BJ (cell line): ENCODE data around the gene CCDC50. TPM values are rescaled to one million over a fixed set of nuclear protein-coding genes. Genes with fewer than 3 reads are reported as not detected.

Experiments
- CTCF ChIA-PET: fragments of 350-600 bp; formaldehyde crosslinking; extraction: SDS; loops from one replicate; lab custom pipeline; 2021; ENCODE audit warnings: antibody characterized with exemption, inconsistent platforms; lab: Yijun Ruan, JAX
- POLR2A ChIA-PET: fragments of 300-600 bp; sonication (Branson Sonifier 250); formaldehyde crosslinking; extraction: SDS; loops from one replicate; lab custom pipeline; 2021; ENCODE audit warnings: antibody characterized with exemption; lab: Charles Lee
- DNase-seq: peaks from one replicate; pipeline ENCODE4 v3.0.0-alpha.2; 2011; ENCODE audit warnings: low read depth
- H3K27me3 ChIP-seq: 2 replicates; pipeline ENCODE4 v1.6.0; 2011; ENCODE audit warnings: low read length; ENCODE audit not compliant: control insufficient read depth, insufficient read depth
- H3K36me3 ChIP-seq: 2 replicates; pipeline ENCODE4 v1.5.1; 2011; ENCODE audit warnings: low read length; ENCODE audit not compliant: control insufficient read depth, insufficient read depth
- H3K4me3 ChIP-seq: 2 replicates; pipeline ENCODE4 v1.5.1; 2011; ENCODE audit warnings: low read depth, mild to moderate bottlenecking, control low read depth, low read length
- CTCF ChIP-seq: IDR thresholded peaks from 2 replicates; pipeline ENCODE4 v1.5.1; 2011; ENCODE audit warnings: low read depth, mild to moderate bottlenecking, control low read depth, inconsistent platforms, low read length, moderate library complexity; ENCODE audit not compliant: insufficient read depth
- polyA plus RNA-seq: library from polyadenylated mRNA; depleted of rRNA; stranded (reverse); fragments of >200 nt; gene quantifications from 2 replicates; pipeline ENCODE4 v1.2.3, GENCODE V29; 2011

The CCDC50 gene
- polyA plus RNA-seq, 1 experiment, result 43.9 TPM

GRCh38 chr3:191290311-191291025, 38.7 kb upstream of the CCDC50 start:
- POLR2A ChIA-PET, result no interaction called here
- Histone ChIP-seq H3K27me3 (no peaks in the 10 kb centered on the region), H3K4me3 (no peak overlapping the region), H3K36me3 (no peaks in the 10 kb centered on the region)
- TF ChIP-seq CTCF, result no peak
- no peak for DNase-seq
- CTCF ChIA-PET, result interaction anchor here (0.7 kb wide), 1 partner anchor 29 kb away, joined by 3 read pairs; no protein-coding TSS in a partner anchor

GRCh38 chr3:191292243-191293015, 36.8 kb upstream of the CCDC50 start:
- ChIA-PET POLR2A (no interaction called here), CTCF (no interaction called here)
- no peak overlapping the region for H3K4me3 ChIP-seq
- no peaks in the 10 kb centered on the region for H3K36me3 ChIP-seq
- H3K27me3 ChIP-seq, result no peaks in the 10 kb centered on the region
- DNase-seq, result no peak
- TF ChIP-seq CTCF, result no peak

GRCh38 chr3:191294291-191294690, 34.9 kb upstream of the CCDC50 start:
- DNase-seq, result no peak
- ChIA-PET CTCF (interaction anchor here (1.3 kb wide), 1 partner anchor 10 kb away, joined by 3 read pairs; no protein-coding TSS in a partner anchor), POLR2A (no interaction called here)
- H3K36me3 ChIP-seq, result no peaks in the 10 kb centered on the region
- no peak overlapping the region for H3K4me3 ChIP-seq
- TF ChIP-seq CTCF, result no peak
- no peaks in the 10 kb centered on the region for H3K27me3 ChIP-seq

- Histone ChIP-seq H3K4me3 (no peak overlapping the region), H3K27me3 (no peaks in the 10 kb centered on the region), H3K36me3 (no peaks in the 10 kb centered on the region)
- POLR2A ChIA-PET, result no interaction called here
- CTCF ChIA-PET, result no interaction called here
- TF ChIP-seq CTCF, result no peak
- no peak for DNase-seq
Measured at GRCh38 chr3:191296041-191296541, 33.1 kb upstream of the CCDC50 start.

GRCh38 chr3:191298846-191299245, 30.3 kb upstream of the CCDC50 start:
- no peaks in the 10 kb centered on the region for H3K36me3 ChIP-seq
- no peak overlapping the region for H3K4me3 ChIP-seq
- TF ChIP-seq CTCF, result no peak
- ChIA-PET CTCF (no interaction called here), POLR2A (no interaction called here)
- no peaks in the 10 kb centered on the region for H3K27me3 ChIP-seq
- DNase-seq, result no peak
